G401 (cell line): Measurements from ENCODE around the gene PLS1. TPM values are rescaled to one million over a fixed set of nuclear protein-coding genes. Genes with fewer than 3 reads are reported as not detected.

Experiments used
- DNase-seq: peaks from one replicate; pipeline ENCODE4 v3.0.0-alpha.2; 2015; ENCODE audit warnings: low spot score
- in situ Hi-C: cut with HindIII; loops from 2 replicates; pipeline ENCODE4 v1.10.0; 2016; ENCODE audit warnings: low sequenced_read_pairs, mixed read lengths
- total RNA-seq: library from RNA; depleted of rRNA; stranded (reverse); fragments of >200 nt; shearing (Covaris generic); gene quantifications from 2 replicates; pipeline ENCODE4 v1.2.3, GENCODE V29; 2014

The PLS1 gene
- total RNA-seq, 1 experiment from 2014 or later = 12.1 TPM

GRCh38 chr3:142625153-142625440 lies 28.9 kb downstream of the PLS1 start:
- in situ Hi-C loops = no loop called here
- DNase-seq = no peak

GRCh38 chr3:142626971-142627370 lies 30.8 kb downstream of the PLS1 start:
- in situ Hi-C loops = no loop called here
- DNase-seq = no peak

- DNase-seq = no peak
These were observed 32.6 kb downstream of the PLS1 start for GRCh38 chr3:142628801-142629200.

GRCh38 chr3:142633073-142633472 lies 36.9 kb downstream of the PLS1 start:
- in situ Hi-C loops = no loop called here
- no peak for DNase-seq

More at GRCh38 chr3:142628801-142629200, 32.6 kb downstream of the PLS1 start:
- in situ Hi-C loops = no loop called here

GRCh38 chr3:142636050-142636449 lies 39.9 kb downstream of the PLS1 start:
- DNase-seq = no peak
- in situ Hi-C loops = no loop called here

- no peak for DNase-seq
- in situ Hi-C loops = no loop called here
These were observed 40.5 kb downstream of the PLS1 start for GRCh38 chr3:142636664-142637063.

GRCh38 chr3:142638291-142638690 lies 42.1 kb downstream of the PLS1 start:
- in situ Hi-C loops = no loop called here

GRCh38 chr3:142641504-142641903 lies 45.3 kb downstream of the PLS1 start:
- no peak for DNase-seq
- in situ Hi-C loops = no loop called here

More at GRCh38 chr3:142638291-142638690, 42.1 kb downstream of the PLS1 start:
- no peak for DNase-seq

- no peak for DNase-seq
- in situ Hi-C loops = no loop called here
These were observed 46.8 kb downstream of the PLS1 start for GRCh38 chr3:142642956-142643355.

GRCh38 chr3:142644502-142644901 lies 48.3 kb downstream of the PLS1 start:
- in situ Hi-C loops = no loop called here
- no peak for DNase-seq

- DNase-seq = no peak
- in situ Hi-C loops = no loop called here
These were observed 49.1 kb downstream of the PLS1 start for GRCh38 chr3:142645236-142645793.

GRCh38 chr3:142646020-142646785 lies 50.0 kb downstream of the PLS1 start:
- in situ Hi-C loops = no loop called here
- no peak for DNase-seq

GRCh38 chr3:142647856-142648255 lies 51.7 kb downstream of the PLS1 start:
- DNase-seq = no peak

GRCh38 chr3:142648950-142649349 lies 52.8 kb downstream of the PLS1 start:
- DNase-seq = no peak
- in situ Hi-C loops = no loop called here

More at GRCh38 chr3:142647856-142648255, 51.7 kb downstream of the PLS1 start:
- in situ Hi-C loops = no loop called here

- DNase-seq = no peak
- in situ Hi-C loops = no loop called here
These were observed 54.0 kb downstream of the PLS1 start for GRCh38 chr3:142650001-142650693.

GRCh38 chr3:142651711-142652110 lies 55.5 kb downstream of the PLS1 start:
- in situ Hi-C loops = no loop called here
- DNase-seq = no peak

- in situ Hi-C loops = no loop called here
- no peak for DNase-seq
These were observed 56.7 kb downstream of the PLS1 start for GRCh38 chr3:142652826-142653292.

GRCh38 chr3:142656575-142656974 lies 60.4 kb downstream of the PLS1 start:
- DNase-seq = no peak

GRCh38 chr3:142657033-142657432 lies 60.8 kb downstream of the PLS1 start:
- DNase-seq = no peak
- in situ Hi-C loops = no loop called here

More at GRCh38 chr3:142656575-142656974, 60.4 kb downstream of the PLS1 start:
- in situ Hi-C loops = no loop called here

GRCh38 chr3:142660383-142660782 lies 64.2 kb downstream of the PLS1 start:
- in situ Hi-C loops = no loop called here
- no peak for DNase-seq
